K562 (cell line): Measurements from ENCODE around the gene EZH2. TPM values are rescaled to one million over a fixed set of nuclear protein-coding genes. Genes with fewer than 3 reads are reported as not detected.

ENCODE experiments used
- BACH1 ChIP-seq: fragments of 200-800 bp; sonication (Bioruptor generic); IDR thresholded peaks from 2 replicates; pipeline ENCODE4 v1.6.1; 2016; ENCODE audit warnings: missing genetic modification characterization, missing compliant biosample characterization
- CBFB ChIP-seq: sonication (generic); formaldehyde crosslinking; IDR thresholded peaks from 2 replicates; pipeline ENCODE4 v1.4.0; 2020; ENCODE audit warnings: mild to moderate bottlenecking, missing genetic modification reagents
- MIER1 ChIP-seq: fragments of 450-650 bp; IDR thresholded peaks from 2 replicates; pipeline ENCODE4 v1.6.1; 2016; ENCODE audit warnings: antibody characterized with exemption, mild to moderate bottlenecking, low read depth
- polyA plus RNA-seq, 8 experiments: library from polyadenylated mRNA; depleted of rRNA in 4 of 8; stranded (reverse) in 5 of 8; unstranded in 3 of 8; fragments of >200 nt; fragmentation: Nextera tagmentation in 2 of 8; fragmentation: Illumina TruSeq in 1 of 8; extraction: Ambion mirVana in 2 of 8; extraction: Trizol in 1 of 8; gene quantifications; 2 replicates each; pipeline versions ENCODE4 v1.2.1 to v1.2.3, GENCODE V29; 2011 to 2014; ENCODE audit warnings: inconsistent platforms in 1 of 8, missing spikeins in 1 of 8
- total RNA-seq, 7 experiments: library from RNA; depleted of rRNA in 6 of 7; stranded (reverse); fragments of >200 nt in 6 of 7; fragmentation: Illumina TruSeq in 2 of 7; extraction: Trizol in 2 of 7; gene quantifications; 2 replicates each; pipeline versions ENCODE4 v1.2.1 to v1.2.3, GENCODE V29; 2011 to 2021; ENCODE audit warnings: low replicate concordance in 1 of 7
- TF ChIP-seq, protein P1 (sequence below): sonication (generic); formaldehyde crosslinking; IDR thresholded peaks from 2 replicates; pipeline ENCODE4 v1.8.0; 2022; ENCODE audit warnings: mild to moderate bottlenecking, missing genetic modification reagents
- TF ChIP-seq, protein P2 (sequence below): fragments of 250-450 bp; sonication (Bioruptor Pico); IDR thresholded peaks from 2 replicates; pipeline ENCODE4 v1.5.0; 2021; ENCODE audit warnings: mild to moderate bottlenecking, borderline replicate concordance
- TF ChIP-seq, protein P3 (sequence below), 2 experiments: fragments of 450-650 bp in 1 of 2; sonication (generic) in 1 of 2; formaldehyde crosslinking in 1 of 2; IDR thresholded peaks in 1 of 2; conservative IDR thresholded peaks in 1 of 2; 2 replicates each; pipeline versions ENCODE4 v1.6.1 to v1.8.1; 2016 to 2023; ENCODE audit warnings: mild to moderate bottlenecking in 2 of 2, moderate library complexity in 2 of 2, inconsistent platforms in 1 of 2, missing genetic modification reagents in 1 of 2

The EZH2 gene
- total and polyA plus RNA-seq, 9 of the 15 experiments (the other 6 are each of a cell fraction or from before 2014, with no cell fraction given) = 48.7 to 175 (median 98.6) TPM

DNA sequence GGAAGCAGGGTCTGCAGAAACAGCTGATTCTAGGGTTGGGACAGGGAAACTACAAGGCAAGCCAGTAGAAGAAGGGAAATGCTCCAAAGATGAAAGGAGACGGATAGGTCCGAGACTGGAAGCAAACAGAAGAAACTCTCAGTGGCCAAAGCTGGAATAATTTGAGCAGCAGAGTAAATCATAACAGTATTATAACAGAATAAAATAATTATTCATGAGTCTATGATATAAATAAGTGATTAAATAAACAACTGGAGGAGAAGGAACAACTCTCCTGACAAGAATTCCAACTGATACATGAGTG, 27.6 kb downstream of the EZH2 start (continued):
- TF ChIP-seq, protein P1, sequence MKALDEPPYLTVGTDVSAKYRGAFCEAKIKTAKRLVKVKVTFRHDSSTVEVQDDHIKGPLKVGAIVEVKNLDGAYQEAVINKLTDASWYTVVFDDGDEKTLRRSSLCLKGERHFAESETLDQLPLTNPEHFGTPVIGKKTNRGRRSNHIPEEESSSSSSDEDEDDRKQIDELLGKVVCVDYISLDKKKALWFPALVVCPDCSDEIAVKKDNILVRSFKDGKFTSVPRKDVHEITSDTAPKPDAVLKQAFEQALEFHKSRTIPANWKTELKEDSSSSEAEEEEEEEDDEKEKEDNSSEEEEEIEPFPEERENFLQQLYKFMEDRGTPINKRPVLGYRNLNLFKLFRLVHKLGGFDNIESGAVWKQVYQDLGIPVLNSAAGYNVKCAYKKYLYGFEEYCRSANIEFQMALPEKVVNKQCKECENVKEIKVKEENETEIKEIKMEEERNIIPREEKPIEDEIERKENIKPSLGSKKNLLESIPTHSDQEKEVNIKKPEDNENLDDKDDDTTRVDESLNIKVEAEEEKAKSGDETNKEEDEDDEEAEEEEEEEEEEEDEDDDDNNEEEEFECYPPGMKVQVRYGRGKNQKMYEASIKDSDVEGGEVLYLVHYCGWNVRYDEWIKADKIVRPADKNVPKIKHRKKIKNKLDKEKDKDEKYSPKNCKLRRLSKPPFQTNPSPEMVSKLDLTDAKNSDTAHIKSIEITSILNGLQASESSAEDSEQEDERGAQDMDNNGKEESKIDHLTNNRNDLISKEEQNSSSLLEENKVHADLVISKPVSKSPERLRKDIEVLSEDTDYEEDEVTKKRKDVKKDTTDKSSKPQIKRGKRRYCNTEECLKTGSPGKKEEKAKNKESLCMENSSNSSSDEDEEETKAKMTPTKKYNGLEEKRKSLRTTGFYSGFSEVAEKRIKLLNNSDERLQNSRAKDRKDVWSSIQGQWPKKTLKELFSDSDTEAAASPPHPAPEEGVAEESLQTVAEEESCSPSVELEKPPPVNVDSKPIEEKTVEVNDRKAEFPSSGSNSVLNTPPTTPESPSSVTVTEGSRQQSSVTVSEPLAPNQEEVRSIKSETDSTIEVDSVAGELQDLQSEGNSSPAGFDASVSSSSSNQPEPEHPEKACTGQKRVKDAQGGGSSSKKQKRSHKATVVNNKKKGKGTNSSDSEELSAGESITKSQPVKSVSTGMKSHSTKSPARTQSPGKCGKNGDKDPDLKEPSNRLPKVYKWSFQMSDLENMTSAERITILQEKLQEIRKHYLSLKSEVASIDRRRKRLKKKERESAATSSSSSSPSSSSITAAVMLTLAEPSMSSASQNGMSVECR (CRISPR knock-in tag) = no peak
- TF ChIP-seq BACH1 (tag) (0 out of 2 replicates have a peak, but pooled peaks have one; percentile 10), CBFB (CRISPR knock-in tag) (no peak), MIER1 (no peak)
- TF ChIP-seq, protein P2, sequence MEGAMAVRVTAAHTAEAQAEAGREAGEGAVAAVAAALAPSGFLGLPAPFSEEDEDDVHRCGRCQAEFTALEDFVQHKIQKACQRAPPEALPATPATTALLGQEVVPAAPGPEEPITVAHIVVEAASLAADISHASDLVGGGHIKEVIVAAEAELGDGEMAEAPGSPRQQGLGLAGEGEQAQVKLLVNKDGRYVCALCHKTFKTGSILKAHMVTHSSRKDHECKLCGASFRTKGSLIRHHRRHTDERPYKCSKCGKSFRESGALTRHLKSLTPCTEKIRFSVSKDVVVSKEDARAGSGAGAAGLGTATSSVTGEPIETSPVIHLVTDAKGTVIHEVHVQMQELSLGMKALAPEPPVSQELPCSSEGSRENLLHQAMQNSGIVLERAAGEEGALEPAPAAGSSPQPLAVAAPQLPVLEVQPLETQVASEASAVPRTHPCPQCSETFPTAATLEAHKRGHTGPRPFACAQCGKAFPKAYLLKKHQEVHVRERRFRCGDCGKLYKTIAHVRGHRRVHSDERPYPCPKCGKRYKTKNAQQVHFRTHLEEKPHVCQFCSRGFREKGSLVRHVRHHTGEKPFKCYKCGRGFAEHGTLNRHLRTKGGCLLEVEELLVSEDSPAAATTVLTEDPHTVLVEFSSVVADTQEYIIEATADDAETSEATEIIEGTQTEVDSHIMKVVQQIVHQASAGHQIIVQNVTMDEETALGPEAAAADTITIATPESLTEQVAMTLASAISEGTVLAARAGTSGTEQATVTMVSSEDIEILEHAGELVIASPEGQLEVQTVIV (CRISPR knock-in tag) = no peak
- TF ChIP-seq, protein P3, sequence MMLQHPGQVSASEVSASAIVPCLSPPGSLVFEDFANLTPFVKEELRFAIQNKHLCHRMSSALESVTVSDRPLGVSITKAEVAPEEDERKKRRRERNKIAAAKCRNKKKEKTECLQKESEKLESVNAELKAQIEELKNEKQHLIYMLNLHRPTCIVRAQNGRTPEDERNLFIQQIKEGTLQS (IDR thresholded peaks at IDR 0.05) = no peak
- TF ChIP-seq, protein P3 (CRISPR knock-in tag; conservative IDR thresholded peaks at IDR 0.05) = peak; percentile 29; the same call in 1 of the 2 replicates
